ENCODE results near the gene TAP1.

DNA sequence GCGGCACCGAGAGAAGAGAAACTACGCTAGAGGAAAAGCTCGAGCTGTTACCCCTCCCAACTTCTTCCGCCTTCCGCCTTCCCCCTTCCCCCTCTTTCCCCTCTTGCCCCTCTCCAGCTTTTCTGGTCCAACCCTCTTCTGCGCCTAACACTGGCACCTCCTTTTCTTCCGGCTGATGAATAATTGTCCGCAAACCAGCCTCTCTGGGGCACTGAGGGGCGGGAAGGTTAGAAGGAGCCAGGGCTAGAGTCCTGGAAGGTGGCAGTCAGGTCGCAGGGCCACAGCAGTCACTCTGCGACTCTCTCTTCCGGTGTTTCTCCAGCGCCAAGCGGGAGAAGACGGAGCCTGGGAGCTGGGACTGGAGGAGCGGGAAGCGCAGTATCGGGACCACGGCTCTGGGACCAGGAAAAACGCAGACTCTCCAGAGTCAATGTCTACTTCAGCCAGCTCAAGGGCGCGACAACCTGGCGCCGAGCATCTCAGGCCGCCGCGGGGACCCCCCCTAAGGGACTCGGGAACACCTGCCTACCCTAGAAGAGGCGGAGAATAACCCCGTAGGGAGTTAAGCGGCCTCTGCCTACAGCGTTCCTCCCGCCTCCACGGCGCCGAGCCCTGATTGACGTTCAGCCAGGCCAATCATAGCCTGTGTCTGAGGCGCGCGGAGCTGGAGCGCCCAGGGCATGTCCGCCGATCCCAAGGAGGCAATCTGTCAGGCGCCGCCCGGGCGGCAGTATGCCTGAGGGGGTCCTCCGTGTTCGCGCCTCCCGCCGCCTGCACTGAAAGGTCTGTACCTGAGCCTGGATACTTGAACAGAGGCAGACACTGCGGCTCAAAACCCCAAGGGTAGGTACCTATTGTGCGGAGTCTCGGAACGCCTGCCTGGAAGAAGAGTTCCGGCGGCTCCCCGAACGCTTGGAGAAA lies 40.8 kb upstream of the TAP1 start:
- TF ChIP-seq, protein P1, sequence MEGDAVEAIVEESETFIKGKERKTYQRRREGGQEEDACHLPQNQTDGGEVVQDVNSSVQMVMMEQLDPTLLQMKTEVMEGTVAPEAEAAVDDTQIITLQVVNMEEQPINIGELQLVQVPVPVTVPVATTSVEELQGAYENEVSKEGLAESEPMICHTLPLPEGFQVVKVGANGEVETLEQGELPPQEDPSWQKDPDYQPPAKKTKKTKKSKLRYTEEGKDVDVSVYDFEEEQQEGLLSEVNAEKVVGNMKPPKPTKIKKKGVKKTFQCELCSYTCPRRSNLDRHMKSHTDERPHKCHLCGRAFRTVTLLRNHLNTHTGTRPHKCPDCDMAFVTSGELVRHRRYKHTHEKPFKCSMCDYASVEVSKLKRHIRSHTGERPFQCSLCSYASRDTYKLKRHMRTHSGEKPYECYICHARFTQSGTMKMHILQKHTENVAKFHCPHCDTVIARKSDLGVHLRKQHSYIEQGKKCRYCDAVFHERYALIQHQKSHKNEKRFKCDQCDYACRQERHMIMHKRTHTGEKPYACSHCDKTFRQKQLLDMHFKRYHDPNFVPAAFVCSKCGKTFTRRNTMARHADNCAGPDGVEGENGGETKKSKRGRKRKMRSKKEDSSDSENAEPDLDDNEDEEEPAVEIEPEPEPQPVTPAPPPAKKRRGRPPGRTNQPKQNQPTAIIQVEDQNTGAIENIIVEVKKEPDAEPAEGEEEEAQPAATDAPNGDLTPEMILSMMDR (IDR thresholded peaks at IDR 0.05): no peak
- TF ChIP-seq EZH2 (IDR thresholded peaks at IDR 0.05; ENCODE audit: borderline replicate concordance, insufficient read depth, low read depth, low read length, poor library complexity, severe bottlenecking): no peak
